Fibroblast of lung (primary cell): ENCODE measurements around the gene REEP5.

Source experiments
- EZH2 ChIP-seq: IDR thresholded peaks from 2 replicates; pipeline ENCODE4 v1.5.1; 2012; ENCODE audit warnings: low read length, control low read depth, mild to moderate bottlenecking; ENCODE audit errors: missing control alignments
- TF ChIP-seq, protein P1 (sequence below), 2 donors: IDR thresholded peaks in 1 of 2; conservative IDR thresholded peaks in 1 of 2; 1 replicate in 1 of 2; 2 replicates in 1 of 2; pipeline ENCODE4 v1.5.1; 2011 to 2012; ENCODE audit warnings: low read length in 2 of 2, control low read depth in 1 of 2, inconsistent platforms in 1 of 2, low read depth in 1 of 2, mild to moderate bottlenecking in 1 of 2

GRCh38 chr5:112960315-112960714 is 38.3 kb upstream of the REEP5 start:
- TF ChIP-seq, protein P1, sequence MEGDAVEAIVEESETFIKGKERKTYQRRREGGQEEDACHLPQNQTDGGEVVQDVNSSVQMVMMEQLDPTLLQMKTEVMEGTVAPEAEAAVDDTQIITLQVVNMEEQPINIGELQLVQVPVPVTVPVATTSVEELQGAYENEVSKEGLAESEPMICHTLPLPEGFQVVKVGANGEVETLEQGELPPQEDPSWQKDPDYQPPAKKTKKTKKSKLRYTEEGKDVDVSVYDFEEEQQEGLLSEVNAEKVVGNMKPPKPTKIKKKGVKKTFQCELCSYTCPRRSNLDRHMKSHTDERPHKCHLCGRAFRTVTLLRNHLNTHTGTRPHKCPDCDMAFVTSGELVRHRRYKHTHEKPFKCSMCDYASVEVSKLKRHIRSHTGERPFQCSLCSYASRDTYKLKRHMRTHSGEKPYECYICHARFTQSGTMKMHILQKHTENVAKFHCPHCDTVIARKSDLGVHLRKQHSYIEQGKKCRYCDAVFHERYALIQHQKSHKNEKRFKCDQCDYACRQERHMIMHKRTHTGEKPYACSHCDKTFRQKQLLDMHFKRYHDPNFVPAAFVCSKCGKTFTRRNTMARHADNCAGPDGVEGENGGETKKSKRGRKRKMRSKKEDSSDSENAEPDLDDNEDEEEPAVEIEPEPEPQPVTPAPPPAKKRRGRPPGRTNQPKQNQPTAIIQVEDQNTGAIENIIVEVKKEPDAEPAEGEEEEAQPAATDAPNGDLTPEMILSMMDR (conservative IDR thresholded peaks at IDR 0.05 in 1 of 2, IDR thresholded peaks at IDR 0.05 in 1 of 2; ENCODE audit: low read depth in 1 of 2, low read length in 2 of 2) = no peak
- no peak for TF ChIP-seq EZH2
